NCI-H2227 (cell line): Measurements from ENCODE around the gene ADARB2.

Experiments used
- DNase-seq: peaks from one replicate; lab custom pipeline; 2025; ENCODE audit not compliant: unreplicated experiment; lab: John Stamatoyannopoulos, UW

ADARB2 gene

DNA sequence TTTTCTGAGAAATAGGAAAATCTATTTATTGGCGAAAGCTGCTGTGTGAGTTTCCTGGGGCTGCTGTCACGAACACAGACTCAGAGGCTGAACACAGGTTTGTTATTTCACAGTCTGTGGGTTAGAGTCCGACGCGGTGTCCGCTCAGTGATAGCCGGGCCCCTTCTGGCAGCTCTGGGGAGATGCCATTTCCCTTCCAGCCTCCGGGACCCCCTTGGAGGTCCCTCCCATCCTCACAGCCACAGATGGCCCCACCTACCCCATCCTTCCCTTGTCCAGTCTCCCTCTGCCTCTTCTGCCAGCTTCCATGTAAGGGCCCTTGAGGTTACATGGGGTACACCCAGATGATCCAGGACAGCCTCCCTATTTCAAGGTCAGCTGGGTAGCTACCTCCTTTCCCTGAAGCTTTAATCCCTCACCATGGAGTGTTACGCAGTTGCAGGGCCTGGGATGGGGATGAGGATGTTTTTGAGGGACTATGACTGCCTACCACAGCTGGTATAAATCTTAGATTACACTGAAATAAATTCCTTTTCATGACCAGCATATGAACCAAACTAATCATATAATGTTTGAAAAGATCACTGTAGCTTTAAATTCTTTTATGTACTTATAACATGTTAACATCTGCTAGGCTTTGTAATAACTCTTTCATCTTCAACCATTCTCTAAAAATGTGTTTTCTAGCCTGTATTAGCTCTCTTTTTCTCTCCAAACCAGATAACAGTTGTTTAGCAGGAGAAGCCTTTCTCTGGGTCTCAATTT, 582.6 kb downstream of the ADARB2 start:
- DNase-seq, result no peak

GRCh38 chr10:1153805-1154351, 583.4 kb downstream of the ADARB2 start:
- no peak for DNase-seq

DNA sequence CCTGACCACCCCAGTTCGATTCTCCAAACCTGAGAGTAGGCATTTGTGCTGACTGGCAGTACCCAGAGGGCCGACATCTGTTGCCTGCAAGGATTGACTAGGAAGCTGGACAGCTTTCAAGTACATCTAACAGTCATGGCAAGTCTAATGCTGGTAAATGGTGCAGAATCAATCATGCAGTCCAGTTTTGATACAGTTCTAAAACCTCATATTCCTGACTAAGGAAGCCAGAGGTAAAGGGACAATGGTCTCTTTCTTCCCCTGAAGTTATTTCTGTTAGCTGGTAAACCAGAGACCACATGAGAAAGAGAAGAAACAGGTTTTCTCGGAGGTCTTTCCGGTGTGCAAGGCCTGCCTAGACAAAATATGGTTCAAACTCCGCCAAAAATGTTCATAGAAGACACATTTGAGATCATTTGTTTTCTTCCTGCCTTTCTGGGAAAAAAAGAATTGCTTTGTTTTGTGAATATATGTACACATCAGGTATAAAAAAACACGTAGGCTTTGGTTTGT, 584.0 kb downstream of the ADARB2 start:
- no peak for DNase-seq

- no peak for DNase-seq
Measured at GRCh38 chr10:1152386-1153250, 584.7 kb downstream of the ADARB2 start.

DNA sequence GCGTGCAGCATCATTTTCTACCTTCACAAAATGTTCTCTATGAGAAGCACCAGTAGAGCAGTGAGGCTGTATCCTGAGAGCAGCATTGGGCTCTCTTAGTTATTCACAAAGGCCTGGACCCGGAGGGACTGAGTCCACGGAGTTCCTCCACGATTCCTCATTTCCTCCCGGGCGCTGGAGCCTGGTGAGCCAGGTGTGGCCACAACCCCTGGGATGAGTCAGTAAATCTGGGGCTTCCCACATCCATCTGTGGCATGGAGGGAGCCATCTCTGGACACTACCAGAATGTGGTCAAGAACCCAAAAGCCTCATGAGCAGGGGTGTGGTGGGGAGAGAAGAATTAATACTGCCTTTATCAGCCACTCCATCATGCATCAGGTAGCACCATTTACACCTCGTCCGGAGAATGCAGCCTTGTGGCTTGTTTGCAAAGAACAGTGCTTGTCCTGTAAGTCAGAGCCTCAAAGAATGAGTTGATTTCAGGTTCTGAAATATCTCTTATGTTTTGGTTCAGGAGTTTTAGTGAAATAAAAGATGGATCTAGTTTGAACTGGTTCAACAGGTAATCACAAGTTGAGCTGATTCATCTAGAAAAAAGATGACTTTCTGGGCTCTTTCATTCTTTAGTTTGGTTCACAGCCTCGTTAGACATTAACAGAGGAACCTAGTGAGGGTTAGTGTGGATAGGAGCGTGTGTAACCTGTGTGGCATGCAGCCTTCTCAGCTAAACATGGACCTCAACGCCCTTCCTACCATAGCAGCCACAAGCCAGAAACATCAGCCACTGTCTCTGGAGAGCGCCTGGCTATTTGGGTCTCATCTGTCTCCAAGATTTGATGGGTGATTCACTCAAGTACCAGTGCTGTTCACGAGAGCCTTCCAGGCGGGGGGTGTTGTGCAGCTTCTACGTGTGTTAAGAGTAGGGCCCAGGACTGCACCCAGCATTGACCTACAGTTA, 586.0 kb downstream of the ADARB2 start:
- no peak for DNase-seq

- no peak for DNase-seq
Measured at GRCh38 chr10:1150638-1150955, 586.7 kb downstream of the ADARB2 start.

- no peak for DNase-seq
Measured at GRCh38 chr10:1149793-1150637, 587.3 kb downstream of the ADARB2 start.

GRCh38 chr10:1148855-1149605, 588.3 kb downstream of the ADARB2 start:
- DNase-seq, result no peak

DNA sequence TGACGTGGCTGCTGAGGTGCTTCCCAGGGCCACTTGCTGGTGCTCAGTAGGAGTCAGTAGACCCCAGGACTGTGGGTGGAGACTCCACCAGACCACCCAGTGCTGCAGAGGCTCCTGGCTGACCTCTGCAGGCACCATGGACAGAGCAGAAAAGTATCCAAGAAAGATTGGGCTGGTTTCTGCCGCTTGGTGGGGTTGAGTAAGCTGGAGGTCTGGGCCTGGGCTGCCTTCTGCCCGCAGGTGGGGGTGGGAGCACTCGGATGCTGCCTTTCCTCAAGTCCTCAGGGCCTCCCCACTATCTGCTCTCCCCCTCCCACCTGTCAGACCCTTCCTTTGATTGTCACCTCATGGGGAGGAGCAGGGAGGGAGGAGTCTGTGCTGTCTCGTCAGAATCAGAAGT, 589.5 kb downstream of the ADARB2 start:
- no peak for DNase-seq

GRCh38 chr10:1142596-1142995, 594.7 kb downstream of the ADARB2 start:
- DNase-seq, result no peak

- DNase-seq, result no peak
Measured at GRCh38 chr10:1141701-1142100, 595.6 kb downstream of the ADARB2 start.

GRCh38 chr10:1141261-1141660, 596.1 kb downstream of the ADARB2 start:
- no peak for DNase-seq

- no peak for DNase-seq
Measured at GRCh38 chr10:1138529-1138928, 598.8 kb downstream of the ADARB2 start.

GRCh38 chr10:1137499-1138163, 599.7 kb downstream of the ADARB2 start:
- no peak for DNase-seq

- no peak for DNase-seq
Measured at GRCh38 chr10:1136268-1136667, 601.1 kb downstream of the ADARB2 start.

GRCh38 chr10:1134156-1134555, 603.2 kb downstream of the ADARB2 start:
- DNase-seq, result no peak

- no peak for DNase-seq
Measured at GRCh38 chr10:1133495-1134045, 603.8 kb downstream of the ADARB2 start.

DNA sequence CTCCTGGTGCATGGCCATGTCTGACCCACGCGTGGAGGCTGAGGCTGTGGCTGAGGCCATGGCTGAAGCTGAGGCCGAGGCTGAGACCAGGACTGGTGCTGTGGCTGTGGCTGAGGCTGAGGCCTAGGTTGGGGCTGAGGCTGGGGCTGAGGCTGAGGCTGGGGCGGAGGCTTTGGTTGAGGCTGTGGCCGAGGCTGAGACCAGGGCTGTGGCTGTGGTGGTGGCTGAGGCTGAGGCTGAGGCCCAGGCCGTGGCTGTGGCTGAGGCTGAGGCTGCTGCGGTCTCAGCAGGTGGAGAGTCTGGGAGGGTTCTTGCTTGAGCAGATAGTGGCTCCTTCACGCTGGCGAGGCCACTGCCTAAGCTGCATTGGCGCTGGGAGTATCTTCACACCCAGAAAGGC, 604.7 kb downstream of the ADARB2 start:
- no peak for DNase-seq
